Endothelial cell of umbilical vein (primary cell): ENCODE data around the gene CELF2. TPM values are rescaled to one million over a fixed set of nuclear protein-coding genes. Genes with fewer than 3 reads are reported as not detected.

ENCODE experiments used
- BruUV-seq: library from RNA; stranded (reverse); fragments of 400-500 nt; replicated peaks from 2 replicates; lab custom pipeline; 2021; lab: Mats Ljungman, UMichigan
- CTCF ChIA-PET: fragments of 300-600, 350-600 bp; sonication (Branson Sonifier 250); formaldehyde crosslinking; loops from one replicate; lab custom pipeline; 2021; ENCODE audit warnings: antibody characterized with exemption, inconsistent platforms; lab: Charles Lee
- POLR2A ChIA-PET: fragments of 300-600, 350-600 bp; sonication (Branson Sonifier 250); formaldehyde crosslinking; loops from one replicate; lab custom pipeline; 2021; ENCODE audit warnings: antibody characterized with exemption, inconsistent platforms; lab: Charles Lee
- DNase-seq: peaks from one replicate; pipeline ENCODE4 v3.0.0-alpha.2; 2011; ENCODE audit warnings: low read depth, low spot score
- FAIRE-seq: peaks from 2 replicates; lab custom pipeline; 2011; peaks lifted over from hg19 to GRCh38; lab: Jason Lieb, UNC
- H2AFZ ChIP-seq: 2 replicates; pipeline ENCODE4 v1.6.0; 2012; ENCODE audit warnings: low read depth, low read length, control low read depth, inconsistent platforms
- H3K27ac ChIP-seq: 2 replicates; pipeline ENCODE4 v1.5.1; 2011; ENCODE audit warnings: low read depth, mild to moderate bottlenecking, control low read depth, low read length, moderate library complexity; ENCODE audit not compliant: insufficient read depth
- H3K27me3 ChIP-seq, 2 experiments: 2 replicates each; pipeline versions ENCODE4 v1.6.0 to v1.6.1; 2011; ENCODE audit warnings: low read length in 2 of 2, mixed read lengths in 1 of 2; ENCODE audit not compliant: control insufficient read depth in 2 of 2, insufficient read depth in 2 of 2
- H3K36me3 ChIP-seq, 2 experiments: 2 replicates in 1 of 2; 3 replicates in 1 of 2; pipeline ENCODE4 v1.5.1; 2011; ENCODE audit warnings: low read length in 2 of 2, mild to moderate bottlenecking in 1 of 2, moderate library complexity in 1 of 2; ENCODE audit not compliant: control insufficient read depth in 2 of 2, insufficient read depth in 2 of 2; ENCODE audit errors: extremely low read depth in 1 of 2
- H3K4me1 ChIP-seq: 3 replicates; pipeline ENCODE4 v1.5.1; 2011; ENCODE audit warnings: mild to moderate bottlenecking, low read length; ENCODE audit not compliant: control insufficient read depth, insufficient read depth; ENCODE audit errors: extremely low read depth
- H3K4me2 ChIP-seq: 2 replicates; pipeline ENCODE4 v1.6.1; 2011; ENCODE audit warnings: low read length, control low read depth, mixed read lengths; ENCODE audit not compliant: insufficient read depth
- H3K4me3 ChIP-seq, 3 experiments: fragments of 200-600 bp in 1 of 3; sonication (generic), shearing (Covaris generic) in 1 of 3; replicated peaks in 1 of 3; 2 replicates each; pipeline ENCODE4 v1.5.1; 2011 to 2016; ENCODE audit warnings: control low read depth in 3 of 3, low read length in 3 of 3, mild to moderate bottlenecking in 2 of 3, inconsistent platforms in 1 of 3, low read depth in 1 of 3, moderate library complexity in 1 of 3; ENCODE audit not compliant: insufficient read depth in 1 of 3
- H3K79me2 ChIP-seq: 2 replicates; pipeline ENCODE4 v1.6.0; 2012; ENCODE audit warnings: low read length, inconsistent platforms; ENCODE audit not compliant: control insufficient read depth, insufficient read depth
- H3K9ac ChIP-seq: replicated peaks from 2 replicates; pipeline ENCODE3; 2011; ENCODE audit warnings: low read length, control low read depth; ENCODE audit not compliant: insufficient read depth; ENCODE audit errors: extremely low read depth
- H3K9me1 ChIP-seq: replicated peaks from 3 replicates; pipeline ENCODE4 v1.6.0; 2011; ENCODE audit warnings: mild to moderate bottlenecking, low read length; ENCODE audit not compliant: control insufficient read depth, insufficient read depth; ENCODE audit errors: extremely low read depth
- H3K9me3 ChIP-seq: replicated peaks from 2 replicates; pipeline ENCODE4 v1.5.1; 2012; ENCODE audit warnings: low read length, inconsistent platforms; ENCODE audit not compliant: control insufficient read depth, insufficient read depth
- H4K20me1 ChIP-seq: replicated peaks from 2 replicates; pipeline ENCODE3; 2011; ENCODE audit warnings: mild to moderate bottlenecking, low read length; ENCODE audit not compliant: control insufficient read depth, insufficient read depth; ENCODE audit errors: extremely low read depth
- FOS ChIP-seq: IDR thresholded peaks from 2 replicates; pipeline ENCODE4 v1.6.1; 2011; ENCODE audit warnings: mild to moderate bottlenecking, low read length, moderate library complexity, borderline replicate concordance; ENCODE audit not compliant: insufficient read depth
- JUN ChIP-seq: IDR thresholded peaks from 2 replicates; pipeline ENCODE4 v1.6.1; 2011; ENCODE audit warnings: borderline replicate concordance, low read depth; ENCODE audit not compliant: insufficient read length, insufficient read depth
- MAX ChIP-seq: IDR thresholded peaks from 2 replicates; pipeline ENCODE4 v1.6.1; 2011; ENCODE audit not compliant: insufficient read depth, insufficient read length
- POLR2A ChIP-seq: IDR thresholded peaks from 2 replicates; pipeline ENCODE4 v1.6.1; 2012; ENCODE audit warnings: low read depth, mild to moderate bottlenecking, control low read depth, low read length
- dilution Hi-C: fragments of 300-500 bp; cut with MboI; formaldehyde crosslinking; loops from one replicate; pipeline ENCODE4 v1.15.0; 2019; ENCODE audit warnings: low sequenced_read_pairs; ENCODE audit not compliant: extremely low pct_ligation_motif_present
- intact Hi-C: fragments of 100-400 bp; cut with micrococcal nuclease; formaldehyde crosslinking; loops from one replicate; pipeline ENCODE4 v1.10.0; 2022
- polyA plus RNA-seq, 4 experiments: library from polyadenylated mRNA; depleted of rRNA in 3 of 4; stranded (reverse) in 3 of 4; unstranded in 1 of 4; fragments of >200 nt; gene quantifications; 2 replicates each; pipeline versions ENCODE4 v1.2.1 to v1.2.3, GENCODE V29; 2011 to 2012; ENCODE audit warnings: missing spikeins in 1 of 4
- total RNA-seq: library from RNA; stranded (reverse); gene quantifications from 2 replicates; pipeline ENCODE4 v1.2.3, GENCODE V29; 2021
- TF ChIP-seq, protein P1 (sequence below), 2 donors: IDR thresholded peaks; 1 replicate in 1 of 2; 2 replicates in 1 of 2; pipeline ENCODE4 v1.5.1; 2011; ENCODE audit warnings: low read length in 2 of 2, mild to moderate bottlenecking in 2 of 2, moderate library complexity in 2 of 2, control low read depth in 1 of 2, inconsistent platforms in 1 of 2, low read depth in 1 of 2; ENCODE audit not compliant: insufficient read depth in 1 of 2; ENCODE audit errors: extremely low read depth in 1 of 2

Gene CELF2
- total and polyA plus RNA-seq, 2 donors (not counting 3 experiments of a cell fraction or from before 2014, with no cell fraction given): 21.6 to 42.6 TPM

GRCh38 chr10:11215471-11215870, 197.8 kb downstream of the CELF2 start:
- dilution Hi-C loops: no loop called here
- FAIRE-seq: no peak

More at GRCh38 chr10:11215471-11215870, 197.8 kb downstream of the CELF2 start:
- Histone ChIP-seq H3K9me3 (no peaks in the 10 kb centered on the region), H2AFZ (no peak overlapping the region), H3K4me2 (no peak overlapping the region), H3K79me2 (no peaks in the 10 kb centered on the region), H3K27me3 (no peaks in the 10 kb centered on the region), H3K4me1 (peaks cover 21% of the 10 kb centered on the region), H3K4me3 (no peak overlapping the region), H3K27ac (no peak overlapping the region), H4K20me1 (no peaks in the 10 kb centered on the region), H3K9me1 (no peaks in the 10 kb centered on the region), H3K36me3 (no peaks in the 10 kb centered on the region), H3K9ac (no peak overlapping the region)
- intact Hi-C loops: no loop called here
- ChIA-PET POLR2A (no interaction called here), CTCF (no interaction called here)
- no TSS peak for BruUV-seq
- no peak for DNase-seq
- TF ChIP-seq MAX (no peak), POLR2A (no peak), JUN (no peak), FOS (no peak)
- TF ChIP-seq, protein P1, sequence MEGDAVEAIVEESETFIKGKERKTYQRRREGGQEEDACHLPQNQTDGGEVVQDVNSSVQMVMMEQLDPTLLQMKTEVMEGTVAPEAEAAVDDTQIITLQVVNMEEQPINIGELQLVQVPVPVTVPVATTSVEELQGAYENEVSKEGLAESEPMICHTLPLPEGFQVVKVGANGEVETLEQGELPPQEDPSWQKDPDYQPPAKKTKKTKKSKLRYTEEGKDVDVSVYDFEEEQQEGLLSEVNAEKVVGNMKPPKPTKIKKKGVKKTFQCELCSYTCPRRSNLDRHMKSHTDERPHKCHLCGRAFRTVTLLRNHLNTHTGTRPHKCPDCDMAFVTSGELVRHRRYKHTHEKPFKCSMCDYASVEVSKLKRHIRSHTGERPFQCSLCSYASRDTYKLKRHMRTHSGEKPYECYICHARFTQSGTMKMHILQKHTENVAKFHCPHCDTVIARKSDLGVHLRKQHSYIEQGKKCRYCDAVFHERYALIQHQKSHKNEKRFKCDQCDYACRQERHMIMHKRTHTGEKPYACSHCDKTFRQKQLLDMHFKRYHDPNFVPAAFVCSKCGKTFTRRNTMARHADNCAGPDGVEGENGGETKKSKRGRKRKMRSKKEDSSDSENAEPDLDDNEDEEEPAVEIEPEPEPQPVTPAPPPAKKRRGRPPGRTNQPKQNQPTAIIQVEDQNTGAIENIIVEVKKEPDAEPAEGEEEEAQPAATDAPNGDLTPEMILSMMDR (IDR thresholded peaks at IDR 0.05; ENCODE audit: extremely low read depth in 1 of 2, insufficient read depth in 1 of 2, low read depth in 1 of 2, low read length in 2 of 2): no peak
